DND-41 (cell line): Measurements from ENCODE around the gene JAKMIP1.

Source experiments
- ATAC-seq: fragments of 200-7000 bp; cut with Tn5 transposase; 3 replicates; pipeline ENCODE4 v1.9.1; 2021; ENCODE audit warnings: low read depth; ENCODE audit not compliant: insufficient read depth
- DNase-seq: peaks from one replicate; pipeline ENCODE4 v3.0.0-alpha.2; 2020
- H2AFZ ChIP-seq: 2 replicates; pipeline ENCODE4 v1.6.0; 2012; ENCODE audit warnings: low read depth, low read length
- H3K27ac ChIP-seq: 2 replicates; pipeline ENCODE4 v1.5.1; 2012; ENCODE audit warnings: low read length, inconsistent platforms
- H3K27me3 ChIP-seq: fragments of 200-600 bp; sonication (generic); 2 replicates; pipeline ENCODE4 v1.6.0; 2012; ENCODE audit warnings: low read length, mild to moderate bottlenecking, inconsistent platforms; ENCODE audit not compliant: insufficient read depth, poor library complexity
- H3K36me3 ChIP-seq: 2 replicates; pipeline ENCODE4 v1.5.1; 2012; ENCODE audit warnings: low read length, inconsistent platforms; ENCODE audit not compliant: insufficient read depth
- H3K4me1 ChIP-seq: 2 replicates; pipeline ENCODE4 v1.5.1; 2012; ENCODE audit warnings: mild to moderate bottlenecking, low read length; ENCODE audit not compliant: insufficient read depth
- H3K4me2 ChIP-seq: 2 replicates; pipeline ENCODE4 v1.6.0; 2012; ENCODE audit warnings: mild to moderate bottlenecking, moderate library complexity, low read length, inconsistent platforms; ENCODE audit not compliant: insufficient read depth
- H3K4me3 ChIP-seq, 2 experiments: fragments of 200-600 bp in 1 of 2; shearing (Covaris generic) in 1 of 2; 2 replicates each; pipeline ENCODE4 v1.5.1; 2012 to 2016; ENCODE audit warnings: inconsistent platforms in 2 of 2, low read length in 2 of 2, mild to moderate bottlenecking in 2 of 2, low read depth in 1 of 2, moderate library complexity in 1 of 2
- H3K79me2 ChIP-seq: 2 replicates; pipeline ENCODE4 v1.6.0; 2012; ENCODE audit warnings: low read length, inconsistent platforms; ENCODE audit not compliant: insufficient read depth
- H3K9ac ChIP-seq: 2 replicates; pipeline ENCODE4 v1.6.0; 2012; ENCODE audit warnings: low read depth, mild to moderate bottlenecking, inconsistent platforms, low read length, moderate library complexity
- H3K9me3 ChIP-seq: 2 replicates; pipeline ENCODE4 v1.5.1; 2012; ENCODE audit warnings: low read length, moderate library complexity, mild to moderate bottlenecking, inconsistent platforms; ENCODE audit not compliant: insufficient read depth, severe bottlenecking
- H4K20me1 ChIP-seq: 2 replicates; pipeline ENCODE4 v1.6.0; 2012; ENCODE audit warnings: low read length; ENCODE audit not compliant: insufficient read depth
- EZH2 ChIP-seq: IDR thresholded peaks from 3 replicates; pipeline ENCODE4 v1.6.1; 2012; ENCODE audit warnings: borderline replicate concordance, low read depth, mild to moderate bottlenecking, moderate library complexity, low read length, inconsistent platforms; ENCODE audit not compliant: severe bottlenecking
- TF ChIP-seq, protein P1 (sequence below): IDR thresholded peaks from 2 replicates; pipeline ENCODE4 v1.5.1; 2012; ENCODE audit warnings: borderline replicate concordance, low read length, moderate library complexity, mild to moderate bottlenecking; ENCODE audit not compliant: poor library complexity, severe bottlenecking; ENCODE audit errors: extremely low read depth

Gene JAKMIP1

DNA sequence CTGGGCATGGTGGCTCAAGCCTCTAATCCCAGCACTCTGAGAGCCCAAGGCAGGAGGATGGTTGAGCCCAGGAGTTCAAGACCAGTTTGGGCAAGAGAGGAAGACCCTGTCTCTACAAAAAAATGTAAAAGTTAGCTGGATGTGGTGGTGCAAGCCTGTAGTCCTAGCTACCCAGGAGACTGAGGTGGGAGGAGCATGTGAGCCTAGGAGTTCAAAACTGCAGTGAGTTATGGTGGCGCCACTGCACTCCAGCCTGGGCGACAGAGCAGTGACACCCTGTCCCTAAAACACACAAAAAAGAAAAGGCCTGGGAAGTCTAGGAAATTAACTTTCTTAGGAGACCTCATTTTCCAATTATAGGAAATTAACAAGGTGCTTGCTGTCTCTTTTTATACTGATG, 76.8 kb downstream of the JAKMIP1 start:
- no peak overlapping the region for H3K4me2 ChIP-seq
- no peak overlapping the region for H3K27ac ChIP-seq
- H4K20me1 ChIP-seq = no peaks in the 10 kb centered on the region; the same call in 1 of the 2 replicates
- no peaks in the 10 kb centered on the region for H3K4me1 ChIP-seq
- TF ChIP-seq, protein P1, sequence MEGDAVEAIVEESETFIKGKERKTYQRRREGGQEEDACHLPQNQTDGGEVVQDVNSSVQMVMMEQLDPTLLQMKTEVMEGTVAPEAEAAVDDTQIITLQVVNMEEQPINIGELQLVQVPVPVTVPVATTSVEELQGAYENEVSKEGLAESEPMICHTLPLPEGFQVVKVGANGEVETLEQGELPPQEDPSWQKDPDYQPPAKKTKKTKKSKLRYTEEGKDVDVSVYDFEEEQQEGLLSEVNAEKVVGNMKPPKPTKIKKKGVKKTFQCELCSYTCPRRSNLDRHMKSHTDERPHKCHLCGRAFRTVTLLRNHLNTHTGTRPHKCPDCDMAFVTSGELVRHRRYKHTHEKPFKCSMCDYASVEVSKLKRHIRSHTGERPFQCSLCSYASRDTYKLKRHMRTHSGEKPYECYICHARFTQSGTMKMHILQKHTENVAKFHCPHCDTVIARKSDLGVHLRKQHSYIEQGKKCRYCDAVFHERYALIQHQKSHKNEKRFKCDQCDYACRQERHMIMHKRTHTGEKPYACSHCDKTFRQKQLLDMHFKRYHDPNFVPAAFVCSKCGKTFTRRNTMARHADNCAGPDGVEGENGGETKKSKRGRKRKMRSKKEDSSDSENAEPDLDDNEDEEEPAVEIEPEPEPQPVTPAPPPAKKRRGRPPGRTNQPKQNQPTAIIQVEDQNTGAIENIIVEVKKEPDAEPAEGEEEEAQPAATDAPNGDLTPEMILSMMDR = peak; percentile 12
- TF ChIP-seq EZH2 = no peak
- H3K36me3 ChIP-seq = no peaks in the 10 kb centered on the region
- ATAC-seq (no peak; the same call in 2 of the 3 replicates), DNase-seq (no peak)
- H2AFZ ChIP-seq = no peak overlapping the region
- no peaks in the 10 kb centered on the region for H3K27me3 ChIP-seq
- no peaks in the 10 kb centered on the region for H3K79me2 ChIP-seq
- no peak overlapping the region for H3K4me3 ChIP-seq
- H3K9ac ChIP-seq = no peak overlapping the region
- no peaks in the 10 kb centered on the region for H3K9me3 ChIP-seq

DNA sequence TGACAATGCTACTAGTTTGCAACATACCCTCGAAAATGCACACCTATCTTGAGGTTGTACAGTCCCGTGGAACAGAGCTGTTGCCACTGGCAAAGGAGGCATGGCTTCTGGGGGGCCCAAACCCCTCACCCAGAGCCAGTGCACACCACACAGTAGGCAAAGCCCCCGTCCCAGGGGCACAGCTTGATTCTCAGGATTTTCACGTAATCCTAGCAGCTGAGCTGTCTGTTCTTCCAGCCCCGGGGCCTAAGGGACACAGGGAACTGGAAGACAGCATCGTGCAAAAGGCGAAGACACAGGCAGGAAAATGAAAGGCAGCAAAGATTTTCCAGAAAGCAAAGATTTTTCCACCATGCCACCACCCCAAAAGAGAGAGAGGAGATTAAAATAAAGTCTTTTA, 77.2 kb downstream of the JAKMIP1 start:
- no peaks in the 10 kb centered on the region for H3K79me2 ChIP-seq
- no peak overlapping the region for H3K4me3 ChIP-seq
- no peak overlapping the region for H3K27ac ChIP-seq
- TF ChIP-seq, protein P1 = no peak
- no peak for TF ChIP-seq EZH2
- H3K36me3 ChIP-seq = no peaks in the 10 kb centered on the region
- H3K27me3 ChIP-seq = no peaks in the 10 kb centered on the region
- H3K4me1 ChIP-seq = no peaks in the 10 kb centered on the region
- no peak overlapping the region for H2AFZ ChIP-seq
- no peaks in the 10 kb centered on the region; the same call in 1 of the 2 replicates for H4K20me1 ChIP-seq
- no peaks in the 10 kb centered on the region for H3K9me3 ChIP-seq
- H3K4me2 ChIP-seq = no peak overlapping the region
- H3K9ac ChIP-seq = no peak overlapping the region
- DNase-seq (no peak), ATAC-seq (no peak)

DNA sequence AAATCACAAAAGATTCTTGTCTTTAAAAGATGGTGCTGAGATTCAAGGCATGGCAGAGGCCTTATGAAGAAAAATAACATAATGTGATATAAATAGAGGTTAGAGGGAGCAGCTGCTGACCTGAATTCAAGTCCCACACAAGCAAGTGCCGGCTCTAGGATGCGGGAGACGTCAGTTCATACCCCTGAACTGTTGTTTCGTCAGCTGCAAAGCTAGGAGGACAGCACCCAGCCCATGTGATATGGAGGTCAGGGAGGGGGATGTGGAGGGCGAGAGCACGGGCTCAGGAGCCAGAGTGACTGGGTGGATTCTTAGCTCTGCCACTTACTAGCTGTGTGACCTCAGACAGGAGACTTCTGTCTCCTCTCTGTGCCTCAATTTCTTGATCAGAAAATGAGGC, 77.9 kb downstream of the JAKMIP1 start:
- TF ChIP-seq, protein P1 = no peak
- TF ChIP-seq EZH2 = no peak
- Histone ChIP-seq H2AFZ (no peak overlapping the region), H3K4me2 (no peak overlapping the region), H3K4me3 (no peak overlapping the region), H3K27ac (no peak overlapping the region), H3K79me2 (no peaks in the 10 kb centered on the region), H3K27me3 (no peaks in the 10 kb centered on the region), H3K9ac (no peak overlapping the region), H3K36me3 (no peaks in the 10 kb centered on the region), H3K9me3 (no peaks in the 10 kb centered on the region), H3K4me1 (no peaks in the 10 kb centered on the region), H4K20me1 (no peaks in the 10 kb centered on the region; the same call in 1 of the 2 replicates)
- no peak for ATAC-seq
- DNase-seq = no peak

DNA sequence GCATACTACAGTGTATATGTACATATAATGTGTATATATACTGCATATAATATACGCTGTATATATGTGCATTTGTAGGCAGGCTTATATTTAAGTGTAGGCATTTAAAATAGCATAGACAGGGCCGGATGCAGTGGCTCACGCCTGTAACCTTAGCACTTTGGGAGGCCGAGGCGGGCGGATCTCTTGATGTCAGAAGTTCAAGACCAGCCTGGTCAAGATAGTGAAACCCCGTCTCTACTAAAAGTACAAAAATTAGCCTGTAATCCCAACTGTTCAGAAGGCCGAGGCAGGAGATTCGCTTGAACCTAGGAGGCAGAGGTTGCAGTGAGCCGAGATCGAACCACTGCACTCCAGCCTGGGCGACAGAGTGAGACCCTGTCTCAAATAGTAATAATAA, 78.4 kb downstream of the JAKMIP1 start:
- H3K4me2 ChIP-seq = no peak overlapping the region
- no peak for DNase-seq
- H3K9ac ChIP-seq = no peak overlapping the region
- no peaks in the 10 kb centered on the region for H3K9me3 ChIP-seq
- H2AFZ ChIP-seq = no peak overlapping the region
- H3K27me3 ChIP-seq = no peaks in the 10 kb centered on the region
- TF ChIP-seq, protein P1 = no peak
- H3K27ac ChIP-seq = no peak overlapping the region
- no peaks in the 10 kb centered on the region for H3K4me1 ChIP-seq
- H3K4me3 ChIP-seq = no peak overlapping the region
- no peak for ATAC-seq
- H4K20me1 ChIP-seq = no peaks in the 10 kb centered on the region; the same call in 1 of the 2 replicates
- no peaks in the 10 kb centered on the region for H3K36me3 ChIP-seq
- no peaks in the 10 kb centered on the region for H3K79me2 ChIP-seq
